Stimulated activated CD4-positive, alpha-beta T cell treated with anti-CD3 and anti-CD28 coated beads, Interleukin-2, amount 100 ng/mL, for 4 hours (primary cell): ENCODE measurements around the gene METAP1D.
"Not testable (repeated sequence)": the region's sequence is repeated elsewhere in the genome, so short reads cannot be mapped to it uniquely, and the experiment has no call there.

Experiments used
- DNase-seq: peaks from one replicate; pipeline ENCODE4 v3.0.0-alpha.2; 2020; ENCODE audit warnings: low read depth

METAP1D gene

DNA sequence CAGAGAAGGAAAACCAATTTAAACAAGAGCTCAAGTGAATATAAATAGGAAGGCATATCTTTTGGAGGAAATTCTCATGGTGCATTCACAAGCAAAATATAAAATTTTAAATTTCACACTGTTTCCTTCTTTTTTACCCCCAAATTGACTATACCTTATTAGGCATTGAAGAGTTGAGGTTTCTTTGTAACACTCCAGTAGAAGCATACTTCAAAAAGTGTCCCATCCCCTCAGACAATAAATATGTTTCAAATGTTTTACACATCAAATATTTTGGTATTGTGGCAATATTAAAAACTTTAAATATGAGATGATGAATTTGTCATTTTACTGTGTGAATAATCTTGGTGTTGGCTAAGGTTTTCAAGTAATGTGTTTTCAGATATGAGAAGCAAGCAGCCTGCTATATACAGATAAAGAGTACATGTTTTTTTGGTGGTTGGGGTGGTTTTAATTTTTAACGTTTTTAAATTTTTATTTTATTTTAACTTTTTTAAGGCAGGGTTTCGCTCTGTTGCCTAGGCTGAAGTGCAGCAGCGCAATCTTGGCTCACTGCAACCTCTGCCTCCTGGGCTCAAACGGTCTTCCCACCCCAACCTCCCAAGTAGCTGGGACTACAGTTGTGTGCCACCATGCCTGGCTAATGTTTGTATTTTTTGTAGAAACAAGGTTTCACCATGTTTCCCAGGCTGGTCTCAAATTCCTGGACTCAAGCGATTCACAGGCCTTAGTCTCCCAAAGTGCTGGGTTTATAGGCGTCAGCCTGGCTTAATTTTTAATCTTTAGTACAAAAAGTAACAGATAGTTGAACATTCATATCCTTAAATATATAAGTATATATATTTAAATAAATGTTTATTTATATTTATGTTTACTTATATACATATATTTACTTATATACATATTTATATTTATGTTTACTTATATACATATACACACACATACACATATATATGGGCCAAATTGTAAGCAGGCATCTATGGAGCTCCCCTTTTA is 49.1 kb downstream of the METAP1D start:
- DNase-seq = no peak

GRCh38 chr2:172049567-172050120 is 49.9 kb downstream of the METAP1D start:
- DNase-seq = no peak

DNA sequence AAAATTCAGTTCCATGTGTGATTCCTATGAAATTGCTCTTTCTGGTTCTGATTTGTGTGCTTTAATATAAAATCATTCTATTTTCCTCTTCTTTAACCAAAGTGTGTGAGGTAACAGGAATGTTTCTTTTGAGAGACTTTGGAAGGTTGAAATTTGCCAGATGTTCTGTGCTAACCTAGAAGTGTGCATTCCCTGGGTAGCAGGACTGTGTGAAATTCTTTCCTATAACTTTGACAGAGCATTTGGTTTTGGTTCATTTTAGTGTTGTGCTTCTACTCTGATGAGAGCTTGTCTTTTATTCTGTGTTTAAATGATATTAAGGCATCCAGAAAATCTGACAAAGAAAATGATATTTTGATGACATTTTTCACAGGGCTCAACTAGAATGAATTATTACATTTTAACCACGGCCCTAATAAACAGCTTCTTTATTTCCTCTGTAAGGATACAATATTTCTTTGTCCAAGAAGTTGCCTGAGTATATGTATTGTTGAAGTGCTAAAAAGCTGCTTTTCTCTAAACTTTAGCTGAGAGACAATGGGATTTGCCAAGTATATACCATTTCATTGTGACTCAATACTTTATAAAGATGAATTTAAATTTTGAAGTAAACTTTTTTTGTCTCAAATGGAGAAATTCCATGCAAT is 50.8 kb downstream of the METAP1D start:
- DNase-seq = no peak

DNA sequence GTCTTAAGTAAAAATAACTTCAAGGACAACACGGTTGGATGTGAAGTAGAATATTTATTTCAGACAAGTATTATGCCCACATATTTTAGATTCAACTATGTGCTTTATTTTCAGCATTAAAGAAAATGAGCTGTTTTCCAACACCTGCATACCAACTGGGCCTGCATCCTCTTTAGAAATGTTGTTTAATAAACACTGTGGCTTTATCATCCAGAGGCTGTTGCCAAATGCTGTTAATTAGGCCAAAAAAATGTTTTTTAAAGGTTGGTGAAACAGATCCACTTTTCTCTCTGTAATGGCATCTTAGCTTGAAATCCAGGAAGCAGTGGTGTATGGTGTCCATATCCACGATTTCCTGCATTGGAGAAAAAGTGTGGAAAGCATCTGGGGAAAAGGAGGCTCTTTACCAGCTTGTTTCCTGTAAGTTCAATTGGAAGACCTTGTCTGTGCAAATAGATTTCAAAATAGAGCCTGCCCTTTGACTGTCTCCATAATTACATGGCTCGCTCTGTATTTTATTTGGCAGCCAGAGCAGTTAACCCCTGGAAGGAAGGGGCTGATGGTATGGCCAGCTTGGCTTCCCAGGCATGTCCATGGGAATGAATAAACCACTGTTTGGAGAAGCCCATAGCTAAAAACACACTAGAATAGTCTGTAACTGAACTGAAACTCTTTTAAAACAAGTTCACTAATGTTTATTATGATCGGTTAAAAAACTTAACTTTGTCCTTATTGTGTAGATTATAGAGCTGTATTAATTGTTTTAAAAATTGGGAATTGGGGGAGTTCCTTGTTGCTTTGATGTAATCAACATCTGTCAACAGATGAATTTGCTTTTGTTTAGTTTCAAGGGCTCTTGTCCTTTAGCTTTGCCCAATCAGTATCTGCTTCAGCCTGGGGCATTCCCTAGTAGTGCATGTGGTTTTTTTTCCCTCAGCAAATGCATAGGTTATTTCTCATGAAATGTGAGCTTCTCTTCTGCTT is 52.5 kb downstream of the METAP1D start:
- DNase-seq = no peak

GRCh38 chr2:172053486-172053885 is 53.7 kb downstream of the METAP1D start:
- DNase-seq = no peak

DNA sequence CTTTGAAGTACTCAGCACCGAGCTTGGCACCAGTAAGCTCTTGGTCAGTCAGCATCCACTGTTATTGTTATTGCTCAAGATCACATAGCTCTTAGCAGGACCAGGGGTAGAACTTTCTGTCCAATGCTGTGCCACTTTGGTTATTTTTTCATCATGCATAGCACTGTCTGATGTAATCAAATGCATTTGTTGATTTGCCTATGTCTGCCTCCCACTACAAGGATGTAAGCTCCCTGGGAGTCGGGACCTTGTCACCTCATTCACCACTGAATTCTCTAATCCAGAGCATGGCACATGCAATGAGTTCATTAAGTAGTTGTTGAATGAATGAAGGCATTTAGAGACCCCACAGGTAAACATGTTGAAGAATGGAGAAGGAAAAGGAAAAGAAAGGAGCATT is 56.5 kb downstream of the METAP1D start:
- DNase-seq = no peak

GRCh38 chr2:172058660-172059059 is 58.9 kb downstream of the METAP1D start:
- DNase-seq = no peak

DNA sequence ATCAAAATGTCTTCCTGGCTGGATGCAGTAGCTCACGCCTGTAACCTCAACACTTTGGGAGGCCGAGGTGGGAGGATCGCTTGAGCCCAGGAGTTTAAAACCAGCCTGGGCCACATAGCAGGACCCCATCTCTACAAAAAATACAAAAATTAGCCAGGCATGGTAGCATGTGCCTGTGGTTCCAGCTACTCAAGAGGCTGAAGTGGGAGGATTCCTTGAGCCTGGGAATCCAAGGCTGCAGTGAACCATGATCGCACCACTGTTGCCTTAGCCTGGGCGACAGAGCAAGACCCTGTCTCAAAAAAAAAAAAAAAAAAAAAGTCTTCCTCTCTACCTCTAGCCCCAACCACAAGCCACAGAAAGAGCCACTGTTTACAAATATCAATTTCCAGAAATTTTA is 60.4 kb downstream of the METAP1D start:
- DNase-seq = not testable (repeated sequence)

DNA sequence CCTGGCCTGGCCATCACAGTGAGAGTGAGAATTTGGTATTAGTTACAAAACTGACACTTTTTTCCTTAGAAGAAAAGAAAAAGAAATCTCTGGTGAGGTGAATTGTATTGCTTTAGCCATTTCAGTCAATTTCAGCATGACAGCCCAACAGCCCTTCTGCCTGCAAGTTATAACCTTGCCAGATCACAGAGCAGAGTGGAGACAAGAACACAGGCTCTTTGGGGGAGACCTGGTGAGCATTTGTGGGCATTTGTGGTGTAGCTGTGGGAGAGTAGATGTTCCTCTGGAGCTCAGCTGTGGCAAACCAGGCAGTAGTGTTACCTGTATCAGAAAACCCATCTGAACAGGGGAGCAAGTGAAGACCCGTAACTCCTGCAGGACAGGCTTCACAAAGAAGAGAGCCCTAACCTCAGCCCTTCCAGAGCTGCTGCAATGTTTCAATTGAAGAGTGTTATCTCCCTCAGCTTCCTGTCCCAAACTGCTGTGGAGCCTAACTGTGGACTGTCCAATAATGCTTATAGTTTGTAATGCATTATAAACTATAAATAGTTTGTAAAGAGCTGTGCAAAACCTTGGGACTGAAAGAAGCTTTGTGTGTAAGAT is 62.8 kb downstream of the METAP1D start:
- no peak for DNase-seq

DNA sequence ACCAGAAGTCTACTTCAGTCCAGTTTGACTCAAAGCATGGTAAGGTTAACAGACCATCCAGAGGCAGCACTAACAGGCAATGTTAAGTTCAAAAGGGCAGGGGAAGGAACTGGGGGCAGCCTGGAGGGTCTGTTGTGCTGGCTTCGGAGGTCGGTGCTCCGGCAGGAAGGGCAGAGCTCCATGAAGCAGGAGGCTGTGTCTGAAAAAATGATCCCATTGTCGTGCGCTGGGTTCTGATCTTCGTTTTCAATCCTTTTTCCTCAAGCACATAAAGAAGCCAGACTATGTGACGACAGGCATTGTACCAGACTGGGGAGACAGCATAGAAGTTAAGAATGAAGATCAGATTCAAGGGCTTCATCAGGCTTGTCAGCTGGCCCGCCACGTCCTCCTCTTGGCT is 63.7 kb downstream of the METAP1D start:
- no peak for DNase-seq

GRCh38 chr2:172065111-172065510 is 65.4 kb downstream of the METAP1D start:
- DNase-seq = no peak

DNA sequence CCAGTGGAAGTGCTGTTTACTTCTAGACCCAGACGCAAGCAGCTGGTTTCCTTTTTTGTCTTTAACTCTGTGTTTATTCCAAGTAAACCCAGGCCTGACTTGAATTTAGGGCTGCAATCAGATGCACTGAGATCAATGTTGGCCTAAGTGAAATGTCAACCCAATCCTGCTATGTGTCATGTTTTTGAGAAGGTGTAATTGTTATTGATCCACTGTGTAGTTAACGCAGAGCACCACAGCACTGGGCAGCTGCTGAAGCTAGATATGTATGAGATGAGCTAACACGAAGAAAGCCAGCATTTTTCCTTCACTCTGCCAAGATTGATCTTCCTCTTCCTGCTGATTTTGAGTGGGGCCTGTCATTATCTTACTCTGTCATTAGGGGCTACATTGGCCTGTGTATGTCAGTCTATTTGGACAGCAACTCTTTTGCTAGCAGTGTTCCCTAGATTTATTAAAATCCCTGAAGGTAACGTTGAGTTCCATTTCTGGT is 66.7 kb downstream of the METAP1D start:
- DNase-seq = no peak

DNA sequence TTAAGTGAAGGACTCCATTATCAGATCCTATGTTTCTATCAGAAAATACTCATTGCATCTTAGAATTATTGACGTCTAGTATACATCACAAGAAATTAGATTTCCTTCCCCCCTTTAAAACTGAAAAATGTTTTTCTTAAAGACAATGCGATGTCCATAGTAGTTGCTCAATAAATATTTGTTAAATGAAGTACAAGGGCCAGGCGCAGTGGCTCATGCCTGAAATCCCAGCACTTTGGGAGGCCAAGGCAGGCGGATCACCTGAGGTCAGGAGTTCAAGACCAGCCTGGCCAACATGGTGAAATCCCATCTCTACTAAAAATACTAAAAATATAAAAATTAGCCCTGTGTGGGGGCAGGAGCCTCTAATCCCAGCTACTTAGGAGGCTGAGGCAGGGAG is 68.2 kb downstream of the METAP1D start:
- DNase-seq = not testable (repeated sequence)

DNA sequence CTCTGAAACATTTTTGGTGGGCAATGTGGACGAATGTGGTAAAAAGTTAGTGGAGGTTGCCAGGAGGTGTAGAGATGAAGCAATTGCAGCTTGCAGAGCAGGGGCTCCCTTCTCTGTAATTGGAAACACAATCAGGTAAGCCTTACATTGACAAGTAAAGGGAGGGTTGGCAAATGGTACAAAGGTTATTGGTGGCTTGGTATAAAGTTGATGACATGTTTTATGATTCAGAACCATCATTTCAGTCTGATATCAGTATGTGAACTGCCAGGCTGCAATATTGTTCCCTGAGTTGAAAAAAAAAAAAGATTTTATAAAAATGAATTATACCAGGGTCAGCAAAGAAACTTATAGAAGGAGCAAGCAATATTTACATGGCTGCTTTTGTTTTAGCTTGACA is 71.2 kb downstream of the METAP1D start:
- no peak for DNase-seq

DNA sequence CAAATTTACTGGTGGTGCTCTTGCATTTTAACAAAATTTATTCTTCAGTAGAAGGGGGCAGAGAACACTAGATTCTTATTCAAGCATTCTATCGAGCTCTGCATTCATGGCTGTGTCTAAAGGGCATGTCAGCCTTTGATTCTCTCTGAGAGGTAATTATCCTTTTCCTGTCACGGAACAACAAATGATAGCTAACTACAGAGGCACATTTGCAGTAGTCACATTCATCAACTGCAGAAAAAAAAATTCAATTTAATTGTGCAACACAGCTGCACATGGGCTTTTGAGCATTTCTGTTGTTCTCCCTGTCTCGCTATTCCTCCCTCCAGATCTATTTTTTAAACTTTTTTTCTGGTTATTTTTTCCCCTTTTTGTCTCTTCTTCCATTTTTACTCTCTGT is 72.5 kb downstream of the METAP1D start:
- DNase-seq = no peak

DNA sequence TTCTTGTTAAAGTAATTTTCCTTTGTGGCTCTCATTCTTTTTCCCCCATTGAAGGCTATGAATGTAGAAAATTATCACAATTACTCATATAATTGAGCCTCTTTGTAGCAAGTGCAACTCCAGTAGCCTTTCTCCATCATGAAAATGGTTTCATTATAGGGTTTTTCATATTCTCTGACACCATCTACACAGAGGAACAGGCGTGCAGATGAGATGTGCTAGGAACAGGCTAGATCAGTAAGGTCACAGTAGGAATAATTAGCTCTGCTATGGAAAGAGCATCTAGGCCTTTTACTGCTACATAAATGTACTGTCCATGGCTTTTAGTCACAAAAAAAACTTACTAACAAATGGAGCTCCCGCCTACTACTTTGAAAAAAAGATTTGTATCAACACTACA is 73.0 kb downstream of the METAP1D start:
- DNase-seq = no peak

DNA sequence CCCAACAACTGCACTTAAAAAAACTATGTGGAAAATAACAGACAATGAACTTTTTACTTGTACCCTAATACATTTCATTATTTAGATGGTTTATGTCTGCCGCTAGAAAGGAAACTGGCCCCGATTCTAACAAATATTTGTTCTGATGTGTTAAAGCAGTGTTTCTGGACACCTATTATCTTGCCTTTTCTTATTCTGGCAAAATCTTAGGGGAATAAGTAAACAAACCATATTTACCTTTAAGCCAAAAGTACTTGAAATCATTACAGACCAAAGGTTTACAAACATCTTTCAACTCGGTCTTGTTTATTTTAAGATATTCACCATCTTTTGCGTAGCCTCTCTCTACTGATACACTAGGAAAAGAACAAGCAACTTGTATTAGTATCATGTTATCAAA is 73.8 kb downstream of the METAP1D start:
- DNase-seq = no peak

DNA sequence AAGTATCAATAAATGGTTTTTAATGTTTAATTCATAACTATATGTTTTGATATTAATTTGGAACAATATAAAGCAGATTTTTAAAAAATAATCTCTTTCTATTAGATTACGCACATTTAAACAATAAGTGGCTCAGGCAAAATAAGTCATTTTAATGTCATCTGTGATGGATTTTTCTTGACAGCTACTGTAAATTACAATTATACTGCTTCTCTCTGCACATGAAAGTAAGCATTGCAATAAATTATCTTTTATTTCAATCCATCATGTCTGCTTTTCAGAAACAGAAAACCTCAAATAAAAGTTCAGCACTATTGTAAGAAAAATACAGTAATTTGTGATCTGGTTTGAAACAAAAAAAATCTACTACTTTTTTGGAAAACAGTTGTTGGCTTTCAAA is 74.5 kb downstream of the METAP1D start:
- DNase-seq = no peak

DNA sequence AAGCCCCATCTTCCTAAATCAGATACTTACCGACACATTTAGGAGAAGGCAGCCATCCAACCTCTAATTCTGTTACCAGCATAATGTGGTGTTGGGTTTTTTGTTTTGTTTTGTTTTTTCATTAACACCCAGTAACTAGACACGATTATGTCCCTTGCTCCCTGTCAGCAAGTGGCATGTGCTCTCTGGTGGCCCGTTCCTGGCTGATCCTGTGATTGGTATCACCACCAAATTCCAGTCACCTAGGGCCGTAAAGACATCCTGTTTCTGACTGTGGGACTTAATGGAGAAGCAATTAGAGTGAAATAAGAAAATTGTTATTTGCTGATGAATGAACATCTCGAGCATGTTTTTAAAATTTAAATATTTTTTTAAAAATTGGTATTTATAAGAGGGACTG is 79.7 kb downstream of the METAP1D start:
- no peak for DNase-seq

- no peak for DNase-seq
Observed at GRCh38 chr2:172079838-172080640, 80.3 kb downstream of the METAP1D start.
